D341Med (cell line): ENCODE measurements around the gene HBE1.
"Not testable (repeated sequence)": the region's sequence is repeated elsewhere in the genome, so short reads cannot be mapped to it uniquely, and the experiment has no call there.

ENCODE experiments used
- DNase-seq: peaks from one replicate; pipeline ENCODE4 v3.0.0; 2012; ENCODE audit warnings: low spot score

Gene HBE1

DNA sequence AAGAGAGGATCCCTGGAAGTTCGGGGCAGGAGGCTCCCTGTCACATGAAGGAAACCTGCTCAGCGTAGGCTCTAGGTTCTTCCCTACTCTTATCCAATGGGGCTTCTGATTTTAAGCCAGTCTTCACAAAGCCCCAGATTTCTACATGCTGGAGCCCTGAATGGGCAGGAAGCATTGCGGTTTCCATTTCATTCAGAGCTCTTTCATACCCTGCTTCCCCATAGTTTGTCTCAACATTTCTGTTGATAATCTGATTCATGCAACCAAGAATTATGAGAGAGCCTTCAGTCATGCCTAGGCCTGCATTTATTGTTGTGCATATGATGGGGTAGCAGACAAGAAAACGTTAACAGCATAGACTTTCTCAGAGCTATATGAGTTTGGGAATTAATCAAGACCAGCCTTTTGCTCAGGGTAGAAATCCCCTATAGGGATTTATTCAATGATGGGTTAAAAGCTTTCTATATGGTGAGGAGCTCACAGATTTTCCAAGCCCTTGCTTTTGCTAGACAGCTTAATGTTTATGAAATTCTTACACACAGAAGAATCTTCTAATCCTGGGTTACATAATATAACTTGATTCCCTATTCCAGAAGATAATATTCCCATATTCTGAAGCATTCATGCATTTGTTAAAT lies 16.1 kb upstream of the HBE1 start:
- no peak for DNase-seq

- DNase-seq, result no peak
These were observed 14.9 kb upstream of the HBE1 start for GRCh38 chr11:5284637-5285036.

DNA sequence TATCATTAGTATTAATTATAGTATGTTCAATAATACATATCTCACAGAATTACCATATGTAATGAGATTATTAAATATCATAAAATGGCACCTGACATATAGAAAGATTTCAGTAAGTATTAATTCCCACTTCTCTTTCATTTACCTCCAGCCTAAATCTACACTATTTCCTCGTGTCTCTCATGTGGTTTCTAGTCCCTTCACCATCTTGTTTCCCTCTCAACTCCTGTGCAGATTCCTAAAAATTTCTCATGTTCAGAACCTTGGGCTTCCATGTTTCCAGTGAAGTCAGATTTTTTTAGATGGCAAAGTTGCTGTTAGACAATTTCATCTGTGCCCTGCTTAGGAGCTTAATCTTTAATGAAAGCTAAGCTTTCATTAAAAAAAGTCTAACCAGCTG lies 14.1 kb upstream of the HBE1 start:
- no peak for DNase-seq

GRCh38 chr11:5283086-5283485 lies 13.3 kb upstream of the HBE1 start:
- no peak for DNase-seq

GRCh38 chr11:5282628-5283027 lies 12.9 kb upstream of the HBE1 start:
- DNase-seq, result no peak

- no peak for DNase-seq
These were observed 11.9 kb upstream of the HBE1 start for GRCh38 chr11:5281596-5281995.

- DNase-seq, result no peak
These were observed 10.9 kb upstream of the HBE1 start for GRCh38 chr11:5280582-5281102.

GRCh38 chr11:5279471-5280090 lies 9.8 kb upstream of the HBE1 start:
- DNase-seq, result no peak

DNA sequence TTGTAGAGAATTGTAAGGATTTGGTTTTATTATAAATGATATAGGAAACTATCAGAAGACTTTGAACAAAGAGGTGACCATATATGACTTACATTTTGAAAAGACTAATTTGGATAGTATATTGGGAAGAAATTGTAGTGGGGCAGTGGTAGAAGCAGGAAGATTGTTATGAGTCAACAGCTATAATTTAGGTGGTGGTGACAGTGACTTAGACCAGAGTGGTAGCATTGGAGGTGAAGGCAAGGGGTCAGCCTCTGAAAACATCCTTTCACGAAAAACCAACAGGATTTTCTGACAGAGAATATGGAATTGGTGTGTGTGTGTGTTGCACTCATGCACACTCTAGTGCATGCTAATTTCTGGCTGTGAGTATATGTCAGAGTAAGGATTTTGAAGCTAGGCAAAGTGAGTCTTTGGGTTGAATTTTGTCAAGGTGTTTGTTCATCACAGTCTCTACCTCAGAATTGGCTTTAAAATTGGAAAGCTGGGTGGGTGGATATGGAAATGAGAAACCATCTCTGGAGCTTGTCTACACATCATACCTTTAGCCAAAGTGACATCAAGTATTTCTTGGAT lies 8.2 kb upstream of the HBE1 start:
- DNase-seq, result no peak

GRCh38 chr11:5276697-5277096 lies 7.0 kb upstream of the HBE1 start:
- no peak for DNase-seq

DNA sequence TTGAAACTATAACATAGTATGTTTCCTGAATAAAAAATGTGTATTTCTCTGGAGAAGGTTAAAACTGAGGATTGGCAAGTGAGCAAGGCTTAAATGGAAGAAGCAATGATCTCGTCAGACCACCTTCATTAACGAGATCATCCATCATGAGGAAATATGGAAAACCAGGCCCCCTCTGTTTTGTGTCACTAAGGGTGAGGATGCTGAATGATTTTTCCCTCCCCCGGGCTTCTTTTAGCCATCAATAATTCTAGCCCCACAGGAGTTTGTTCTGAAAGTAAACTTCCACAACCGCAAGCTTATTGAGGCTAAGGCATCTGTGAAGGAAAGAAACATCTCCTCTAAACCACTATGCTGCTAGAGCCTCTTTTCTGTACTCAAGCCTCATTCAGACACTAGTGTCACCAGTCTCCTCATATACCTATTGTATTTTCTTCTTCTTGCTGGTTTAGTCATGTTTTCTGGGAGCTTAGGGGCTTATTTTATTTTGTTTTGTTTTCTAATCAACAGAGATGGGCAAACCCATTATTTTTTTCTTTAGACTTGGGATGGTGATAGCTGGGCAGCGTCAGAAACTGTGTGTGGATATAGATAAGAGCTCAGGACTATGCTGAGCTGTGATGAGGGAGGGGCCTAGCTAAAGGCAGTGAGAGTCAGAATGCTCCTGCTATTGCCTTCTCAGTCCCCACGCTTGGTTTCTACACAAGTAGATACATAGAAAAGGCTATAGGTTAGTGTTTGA lies 5.8 kb upstream of the HBE1 start:
- no peak for DNase-seq

GRCh38 chr11:5274395-5274794 lies 4.7 kb upstream of the HBE1 start:
- DNase-seq, result no peak

DNA sequence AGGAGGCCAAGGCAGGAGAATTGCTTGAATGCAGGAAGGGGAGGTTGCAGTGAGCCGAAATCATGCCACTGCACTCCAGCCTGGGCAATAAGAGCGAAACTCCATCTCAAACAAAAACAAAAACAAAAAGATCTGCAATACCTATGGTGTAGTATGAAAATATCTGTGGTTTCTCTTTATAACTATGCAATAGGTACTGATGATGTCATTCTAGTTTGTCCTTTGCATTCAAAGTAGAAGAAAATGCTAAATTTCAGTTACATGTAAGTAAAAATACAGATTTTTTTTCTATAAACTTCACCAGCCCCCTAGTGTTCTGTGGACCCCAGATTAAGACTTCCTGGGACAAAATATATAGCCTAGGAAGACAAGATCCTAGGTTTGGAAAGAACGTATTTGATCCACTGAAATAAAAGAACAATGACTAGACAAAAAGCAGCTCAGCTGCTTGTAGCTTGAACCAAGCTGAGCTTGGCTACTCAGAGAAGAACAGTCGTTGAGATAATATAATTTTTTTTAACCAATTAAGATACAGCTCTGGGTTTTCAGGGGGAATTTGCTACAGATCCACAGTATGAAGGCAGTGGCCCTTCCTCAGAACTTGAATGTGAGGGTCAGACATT lies 2.8 kb upstream of the HBE1 start:
- no peak for DNase-seq

DNA sequence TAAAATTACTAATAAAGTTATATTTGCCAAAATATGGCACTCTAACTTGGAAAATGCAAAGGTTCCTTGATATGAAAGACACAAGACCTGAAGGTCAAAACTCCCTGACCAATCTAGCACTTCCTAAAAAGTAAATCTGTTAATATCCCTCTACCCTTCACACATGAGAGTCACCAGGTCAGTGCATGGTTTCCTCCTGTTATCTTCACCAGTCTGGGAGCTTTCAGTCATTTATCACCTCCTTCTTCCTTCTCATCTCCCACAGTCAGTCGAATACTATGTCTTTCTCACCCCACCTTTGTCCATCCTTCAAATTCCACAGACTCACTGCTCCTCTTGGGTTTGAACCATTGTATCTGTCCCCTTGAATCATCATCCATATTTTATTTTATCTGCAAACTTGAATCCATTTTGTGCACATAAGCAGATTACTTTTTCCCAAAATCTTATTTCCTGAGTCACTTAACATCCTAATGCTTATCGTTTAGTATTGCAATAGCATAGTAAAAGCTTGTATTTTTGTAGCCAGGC lies 2.6 kb downstream of the HBE1 start:
- DNase-seq, result no peak

- no peak for DNase-seq
These were observed 3.1 kb downstream of the HBE1 start for GRCh38 chr11:5266609-5267008.

- DNase-seq, result no peak
These were observed 3.9 kb downstream of the HBE1 start for GRCh38 chr11:5265832-5266231.

- no peak for DNase-seq
These were observed 11.0 kb downstream of the HBE1 start for GRCh38 chr11:5258543-5259262.

GRCh38 chr11:5257296-5257695 lies 12.4 kb downstream of the HBE1 start:
- DNase-seq, result no peak

GRCh38 chr11:5254646-5255413 lies 14.9 kb downstream of the HBE1 start, which contains the start of gene HBG2:
Gene HBG2, minus strand, starts transcription at chr11:5254781. Its CDS starts 53 bp downstream, at chr11:5254728.
- not testable (repeated sequence) for DNase-seq

GRCh38 chr11:5254023-5254422 lies 15.7 kb downstream of the HBE1 start:
- not testable (repeated sequence) for DNase-seq

- DNase-seq, result not testable (repeated sequence)
These were observed 16.3 kb downstream of the HBE1 start for GRCh38 chr11:5253440-5253839.
